Measurements from ENCODE around the gene SIGLEC7. TPM values are rescaled to one million over a fixed set of nuclear protein-coding genes. Genes with fewer than 3 reads are reported as not detected.

The SIGLEC7 gene
- total RNA-seq, 2 donors from 2014 or later = not detected

DNA sequence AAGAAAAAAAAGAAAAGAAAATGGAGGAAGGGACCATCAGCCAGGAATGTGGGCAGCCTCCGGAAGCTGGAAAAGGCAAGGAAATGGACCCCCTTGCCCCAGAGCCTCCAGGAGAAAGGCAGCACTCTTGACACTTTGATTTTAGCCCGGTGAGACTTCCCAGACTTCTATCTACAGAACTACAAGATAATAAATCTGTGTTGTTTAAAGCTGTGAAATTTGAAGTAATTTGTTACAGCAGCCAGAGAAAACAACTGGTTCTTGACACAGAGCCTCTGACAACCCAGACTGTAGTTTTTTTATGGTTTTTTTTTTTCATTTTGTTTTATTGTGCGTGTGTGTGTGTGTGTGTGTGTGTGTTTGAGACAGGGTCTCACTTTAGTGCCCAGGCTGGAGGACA, 41.5 kb upstream of the SIGLEC7 start:
- Histone ChIP-seq H3K27ac (ENCODE audit: low read depth, low read length) (no peak overlapping the region), H3K36me3 (ENCODE audit: control insufficient read depth, insufficient read depth, low read length) (peaks cover 9% of the 10 kb centered on the region), H3K9me3 (ENCODE audit: control insufficient read depth, low read length) (no peaks in the 10 kb centered on the region), H3K4me3 (ENCODE audit: low read length) (no peak overlapping the region), H3K4me1 (ENCODE audit: control insufficient read depth, insufficient read depth, low read length) (no peaks in the 10 kb centered on the region), H3K9ac (ENCODE audit: extremely low read depth, low read length, poor library complexity, severe bottlenecking) (no peak overlapping the region), H3K27me3 (ENCODE audit: control insufficient read depth, insufficient read depth, low read length, poor library complexity, severe bottlenecking) (no peaks in the 10 kb centered on the region)
- H3K27ac Mint-ChIP-seq = no peak overlapping the region
- no peaks in the 10 kb centered on the region for H3K9me3 Mint-ChIP-seq
- H3K27me3 Mint-ChIP-seq (ENCODE audit: insufficient read depth) = no peaks in the 10 kb centered on the region
- TF ChIP-seq, protein P1, sequence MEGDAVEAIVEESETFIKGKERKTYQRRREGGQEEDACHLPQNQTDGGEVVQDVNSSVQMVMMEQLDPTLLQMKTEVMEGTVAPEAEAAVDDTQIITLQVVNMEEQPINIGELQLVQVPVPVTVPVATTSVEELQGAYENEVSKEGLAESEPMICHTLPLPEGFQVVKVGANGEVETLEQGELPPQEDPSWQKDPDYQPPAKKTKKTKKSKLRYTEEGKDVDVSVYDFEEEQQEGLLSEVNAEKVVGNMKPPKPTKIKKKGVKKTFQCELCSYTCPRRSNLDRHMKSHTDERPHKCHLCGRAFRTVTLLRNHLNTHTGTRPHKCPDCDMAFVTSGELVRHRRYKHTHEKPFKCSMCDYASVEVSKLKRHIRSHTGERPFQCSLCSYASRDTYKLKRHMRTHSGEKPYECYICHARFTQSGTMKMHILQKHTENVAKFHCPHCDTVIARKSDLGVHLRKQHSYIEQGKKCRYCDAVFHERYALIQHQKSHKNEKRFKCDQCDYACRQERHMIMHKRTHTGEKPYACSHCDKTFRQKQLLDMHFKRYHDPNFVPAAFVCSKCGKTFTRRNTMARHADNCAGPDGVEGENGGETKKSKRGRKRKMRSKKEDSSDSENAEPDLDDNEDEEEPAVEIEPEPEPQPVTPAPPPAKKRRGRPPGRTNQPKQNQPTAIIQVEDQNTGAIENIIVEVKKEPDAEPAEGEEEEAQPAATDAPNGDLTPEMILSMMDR (conservative IDR thresholded peaks at IDR 0.05) = no peak
- DNase-seq = no peak
- H3K36me3 Mint-ChIP-seq (ENCODE audit: low read depth) = peaks cover 26% of the 10 kb centered on the region
- H3K4me3 Mint-ChIP-seq = no peak overlapping the region
- 69 to 90% methylated on average over 2 of the region's 3 CpGs for WGBS, 2 experiments (ENCODE audit: insufficient coverage in 1 of 2, insufficient read length in 1 of 2)
- H3K4me1 Mint-ChIP-seq = peaks cover 17% of the 10 kb centered on the region

DNA sequence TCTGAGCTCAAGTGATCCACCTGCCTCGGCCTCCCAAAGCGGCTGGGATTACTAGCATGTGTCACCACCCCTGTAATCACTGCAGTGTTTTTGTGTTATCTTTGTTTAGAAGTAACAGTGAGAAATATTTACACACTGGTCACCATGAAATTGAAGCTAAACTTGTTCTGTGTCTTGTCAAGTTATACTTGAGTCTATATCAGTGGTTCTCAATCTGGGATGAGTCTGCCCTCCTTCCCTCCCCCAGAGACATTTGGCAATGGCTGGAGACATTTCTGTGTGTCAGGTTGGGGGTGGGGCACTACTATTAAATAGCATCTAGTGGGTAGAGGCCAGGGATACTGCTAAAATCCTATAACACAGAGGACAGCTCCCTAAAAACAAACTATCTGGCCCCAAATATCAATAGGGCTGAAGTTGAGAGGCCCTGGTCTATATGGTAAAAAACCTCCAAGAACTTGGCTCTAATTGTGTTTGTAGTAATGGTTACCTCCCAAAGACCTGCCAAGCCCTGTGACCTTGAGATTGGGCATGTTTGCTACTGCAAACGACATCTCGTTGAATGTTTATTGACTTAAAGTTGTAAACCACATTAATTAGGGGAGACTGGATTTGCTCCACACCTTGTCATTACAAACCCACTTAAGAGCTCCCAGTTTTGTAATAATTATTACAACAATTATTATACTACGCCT, 40.8 kb upstream of the SIGLEC7 start:
- H3K36me3 ChIP-seq (ENCODE audit: control insufficient read depth, insufficient read depth, low read length) = peaks cover 9% of the 10 kb centered on the region
- H3K4me1 Mint-ChIP-seq = peaks cover 17% of the 10 kb centered on the region
- H3K9ac ChIP-seq (ENCODE audit: extremely low read depth, low read length, poor library complexity, severe bottlenecking) = no peak overlapping the region
- no peak for DNase-seq
- H3K9me3 ChIP-seq (ENCODE audit: control insufficient read depth, low read length) = no peaks in the 10 kb centered on the region
- H3K27ac Mint-ChIP-seq = no peak overlapping the region
- TF ChIP-seq, protein P1 (conservative IDR thresholded peaks at IDR 0.05) = no peak
- H3K4me3 Mint-ChIP-seq = no peak overlapping the region
- H3K4me1 ChIP-seq (ENCODE audit: control insufficient read depth, insufficient read depth, low read length) = no peaks in the 10 kb centered on the region
- no peaks in the 10 kb centered on the region for H3K9me3 Mint-ChIP-seq
- no peak overlapping the region for H3K4me3 ChIP-seq (ENCODE audit: low read length)
- 92 to 100% methylated on average over 2 to 4 of the region's 5 CpGs for WGBS, 2 experiments (ENCODE audit: insufficient coverage in 1 of 2, insufficient read length in 1 of 2)
- no peaks in the 10 kb centered on the region for H3K27me3 ChIP-seq (ENCODE audit: control insufficient read depth, insufficient read depth, low read length, poor library complexity, severe bottlenecking)
- H3K27ac ChIP-seq (ENCODE audit: low read depth, low read length) = no peak overlapping the region
- no peaks in the 10 kb centered on the region for H3K27me3 Mint-ChIP-seq (ENCODE audit: insufficient read depth)
- peaks cover 26% of the 10 kb centered on the region for H3K36me3 Mint-ChIP-seq (ENCODE audit: low read depth)

DNA sequence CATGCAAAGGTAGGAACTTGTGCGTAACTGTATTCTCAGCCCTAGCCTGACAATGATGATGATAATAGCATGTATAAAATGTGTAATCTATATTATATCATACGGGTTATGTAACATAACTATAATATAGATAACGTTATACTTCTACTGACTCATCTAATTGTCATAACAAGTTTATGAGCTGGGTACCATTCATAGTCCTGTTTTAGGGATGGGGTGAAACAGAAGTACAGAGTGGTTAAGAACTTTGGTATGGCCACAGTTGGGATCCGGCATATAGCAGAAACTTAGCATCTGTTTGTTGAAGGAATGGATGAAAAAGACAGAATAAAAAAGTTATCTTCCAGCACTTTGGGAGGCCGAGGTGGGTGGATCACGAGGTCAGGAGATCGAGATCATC, 39.1 kb upstream of the SIGLEC7 start:
- H3K27ac Mint-ChIP-seq = no peak overlapping the region
- Histone ChIP-seq H3K9ac (ENCODE audit: extremely low read depth, low read length, poor library complexity, severe bottlenecking) (no peak overlapping the region), H3K27ac (ENCODE audit: low read depth, low read length) (no peak overlapping the region), H3K9me3 (ENCODE audit: control insufficient read depth, low read length) (no peaks in the 10 kb centered on the region), H3K4me3 (ENCODE audit: low read length) (no peak overlapping the region), H3K27me3 (ENCODE audit: control insufficient read depth, insufficient read depth, low read length, poor library complexity, severe bottlenecking) (no peaks in the 10 kb centered on the region), H3K4me1 (ENCODE audit: control insufficient read depth, insufficient read depth, low read length) (no peaks in the 10 kb centered on the region), H3K36me3 (ENCODE audit: control insufficient read depth, insufficient read depth, low read length) (peaks cover 9% of the 10 kb centered on the region)
- TF ChIP-seq, protein P1 (conservative IDR thresholded peaks at IDR 0.05) = no peak
- H3K4me3 Mint-ChIP-seq = no peak overlapping the region
- H3K4me1 Mint-ChIP-seq = peaks cover 24% of the 10 kb centered on the region
- no peaks in the 10 kb centered on the region for H3K9me3 Mint-ChIP-seq
- WGBS, 2 experiments (ENCODE audit: insufficient coverage in 1 of 2, insufficient read length in 1 of 2) = 83 to 99% methylated on average over 1 to 4 of the region's 7 CpGs
- H3K27me3 Mint-ChIP-seq (ENCODE audit: insufficient read depth) = no peaks in the 10 kb centered on the region
- DNase-seq = no peak
- H3K36me3 Mint-ChIP-seq (ENCODE audit: low read depth) = peaks cover 22% of the 10 kb centered on the region
